Vagina (tissue), 2 donors: Measurements from ENCODE around the gene STX4.

ENCODE experiments used
- CTCF ChIP-seq, 3 experiments: fragments of 450-650 bp in 2 of 3; fragments of 200-600 bp in 1 of 3; sonication (generic) in 1 of 3; IDR thresholded peaks; one replicate each; pipeline ENCODE4 v1.5.1; 2017 to 2019; ENCODE audit warnings: antibody characterized with exemption in 3 of 3, mild to moderate bottlenecking in 2 of 3, moderate library complexity in 2 of 3
- POLR2AphosphoS5 ChIP-seq, 2 donors: sonication (generic); formaldehyde crosslinking; IDR thresholded peaks; one replicate each; pipeline ENCODE4 v1.9.0; 2017; ENCODE audit warnings: antibody characterized with exemption in 2 of 2, mild to moderate bottlenecking in 2 of 2, low read depth in 1 of 2; ENCODE audit not compliant: insufficient read depth in 1 of 2

GRCh38 chr16:30990105-30990504 lies 43.3 kb upstream of the STX4 start:
- TF ChIP-seq CTCF (IDR thresholded peaks at IDR 0.05) (no peak), POLR2AphosphoS5 (IDR thresholded peaks at IDR 0.05; ENCODE audit: insufficient read depth in 1 of 2, low read depth in 1 of 2) (no peak)
